Medulla oblongata (tissue), 1 donor: ENCODE results near the gene SLC37A3.
A peak's percentile ranks its signal among the peaks of the same experiment; 100 is the strongest.
"Not testable (repeated sequence)": the region's sequence is repeated elsewhere in the genome, so short reads cannot be mapped to it uniquely, and the experiment has no call there.

Experiments used
- DNase-seq: peaks from one replicate; pipeline ENCODE4 v3.0.0-alpha.2; 2015; ENCODE audit errors: extremely low spot score

The SLC37A3 gene

DNA sequence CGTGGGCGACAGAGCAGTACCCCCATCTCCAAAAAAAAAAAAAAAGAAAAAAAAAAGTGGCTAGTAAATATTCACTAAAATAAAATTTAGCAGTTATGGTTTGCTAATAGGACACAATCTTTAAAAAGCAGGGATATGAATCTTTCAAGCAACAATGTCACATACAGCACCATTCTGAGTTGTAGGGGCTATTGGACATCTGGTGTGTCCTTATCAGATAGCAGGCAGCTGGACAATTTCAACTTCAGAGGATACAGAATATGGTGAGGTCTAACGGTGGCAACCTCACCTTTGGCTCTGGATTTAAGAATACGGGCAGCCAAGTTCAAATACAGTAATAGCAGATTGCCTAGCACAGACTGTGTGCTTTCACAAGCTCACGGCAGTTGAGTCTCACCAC, 51.1 kb downstream of the SLC37A3 start:
- no peak for DNase-seq

DNA sequence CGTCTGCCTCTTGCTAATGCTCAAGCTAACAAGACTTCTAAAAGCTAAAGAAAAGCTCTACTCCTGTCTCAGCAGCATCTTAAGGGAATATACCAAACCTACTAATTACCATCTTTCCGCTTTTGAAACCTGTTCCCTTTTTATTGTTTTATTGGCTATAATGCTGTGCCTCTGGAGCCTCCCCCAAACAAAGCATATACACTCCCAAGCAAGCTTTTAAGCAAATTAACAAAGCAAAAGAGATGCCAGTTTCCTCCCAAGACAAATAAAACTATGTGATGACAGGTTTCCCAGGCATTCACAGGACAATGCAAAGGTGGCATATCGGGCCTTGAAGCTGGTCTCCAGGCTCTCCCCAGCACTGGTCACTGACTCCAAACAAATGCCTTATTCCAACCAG, 52.9 kb downstream of the SLC37A3 start:
- DNase-seq = no peak

DNA sequence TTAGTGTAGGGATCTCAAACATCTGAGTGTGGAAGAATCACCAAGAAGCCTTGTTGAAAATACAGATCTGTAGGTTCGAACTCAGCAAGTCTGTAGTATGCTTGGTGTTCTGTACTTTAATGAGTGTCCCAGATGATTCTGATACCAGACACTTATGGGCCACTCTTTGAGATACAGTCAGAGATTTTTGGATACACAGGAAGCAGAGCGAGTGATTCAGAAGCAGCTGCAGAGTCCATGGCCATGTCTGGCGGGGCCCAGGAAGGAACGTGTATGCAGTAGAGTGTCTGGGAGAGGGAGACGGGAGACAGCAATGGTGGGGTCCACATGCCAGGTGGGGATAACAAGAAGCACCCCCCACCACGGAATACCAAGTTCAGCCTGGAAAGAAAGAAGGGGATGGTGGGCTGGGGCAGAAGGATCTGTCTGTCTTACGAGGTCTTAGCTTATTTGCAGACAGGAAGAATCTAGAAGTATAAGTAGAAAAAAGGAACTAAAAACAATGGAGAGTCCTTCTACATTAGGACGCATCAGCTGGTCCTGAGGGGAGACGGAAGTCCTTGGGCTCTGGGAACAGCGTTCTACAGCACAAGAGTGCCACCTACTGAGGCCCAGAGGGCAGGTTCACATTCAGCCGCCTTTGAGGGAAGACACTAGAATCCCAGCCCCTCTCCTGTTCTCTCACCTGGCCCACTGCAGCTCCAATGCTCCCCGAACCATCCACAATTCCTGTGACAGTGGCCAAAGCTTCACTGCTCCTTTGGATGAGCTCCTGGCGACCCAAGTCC, 55.4 kb downstream of the SLC37A3 start:
- DNase-seq = peak; percentile 86

DNA sequence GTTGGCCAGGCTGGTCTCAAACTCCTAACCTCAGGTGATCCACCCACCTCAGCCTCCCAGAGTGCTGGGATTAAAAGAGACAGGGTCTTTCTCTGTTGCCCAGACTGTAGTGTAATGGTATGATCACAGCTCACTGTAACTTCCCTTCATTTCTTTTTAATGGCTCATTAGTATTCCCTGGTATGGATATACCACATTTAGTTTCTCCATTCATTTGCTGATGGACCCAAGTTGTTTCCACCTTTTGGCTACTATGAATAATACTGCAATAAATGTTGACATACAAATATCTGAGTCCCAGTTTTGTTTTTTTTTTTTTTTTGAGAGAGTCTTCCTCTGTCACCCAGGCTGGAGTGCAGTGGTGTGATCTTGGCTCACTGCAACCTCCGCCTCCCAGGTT, 59.4 kb downstream of the SLC37A3 start:
- DNase-seq = not testable (repeated sequence)

DNA sequence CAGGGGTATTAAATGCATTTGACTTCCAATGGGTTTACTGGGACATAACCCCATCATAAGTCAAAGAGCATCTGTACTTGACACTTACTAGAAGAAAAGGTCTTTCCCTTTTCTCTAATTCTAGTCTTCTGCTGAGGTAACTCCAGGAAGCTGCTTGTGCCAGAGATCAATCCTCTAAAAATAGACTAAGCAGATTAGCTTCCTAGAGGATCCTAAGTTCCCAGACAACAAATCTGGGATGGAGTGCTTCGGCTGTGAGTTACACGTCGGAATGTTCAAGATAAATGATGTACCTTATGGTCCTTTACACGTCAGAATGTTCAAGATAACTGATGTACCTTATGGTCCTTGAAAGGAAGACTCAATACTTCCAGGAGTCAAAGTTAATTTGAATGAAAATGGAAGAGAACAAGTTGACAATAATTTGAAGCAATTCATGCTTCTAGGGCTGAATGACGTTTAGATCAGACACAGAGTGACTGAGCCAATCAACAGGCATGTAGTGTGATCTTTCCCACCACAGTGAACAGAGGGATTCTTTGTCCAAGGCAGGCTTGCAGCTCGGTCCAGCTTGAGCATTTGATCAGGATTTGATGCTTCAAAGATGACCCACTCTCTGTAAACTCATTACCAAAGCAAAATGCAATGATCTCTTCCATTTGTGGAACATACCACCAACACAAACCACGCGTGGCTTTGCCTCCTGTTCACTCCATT, 63.8 kb downstream of the SLC37A3 start:
- peak; percentile 87 for DNase-seq

DNA sequence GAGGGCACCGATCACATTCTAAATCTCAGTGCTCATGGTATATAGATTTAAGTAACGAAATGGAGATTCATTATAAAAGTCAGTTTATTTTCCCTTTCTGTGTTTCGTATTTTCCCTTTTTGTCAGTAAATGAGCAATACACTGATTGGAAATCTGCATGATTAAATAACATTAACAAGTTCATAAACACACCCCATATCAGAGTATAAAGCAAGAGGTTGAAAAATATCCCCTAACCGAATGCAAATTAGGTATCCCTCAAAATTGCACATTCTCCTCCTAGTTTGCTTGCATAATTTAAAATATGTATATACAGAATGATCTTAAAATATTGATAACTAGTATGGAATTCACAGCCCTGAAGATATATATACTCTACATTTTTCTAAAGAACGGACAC, 64.6 kb downstream of the SLC37A3 start:
- DNase-seq = no peak

DNA sequence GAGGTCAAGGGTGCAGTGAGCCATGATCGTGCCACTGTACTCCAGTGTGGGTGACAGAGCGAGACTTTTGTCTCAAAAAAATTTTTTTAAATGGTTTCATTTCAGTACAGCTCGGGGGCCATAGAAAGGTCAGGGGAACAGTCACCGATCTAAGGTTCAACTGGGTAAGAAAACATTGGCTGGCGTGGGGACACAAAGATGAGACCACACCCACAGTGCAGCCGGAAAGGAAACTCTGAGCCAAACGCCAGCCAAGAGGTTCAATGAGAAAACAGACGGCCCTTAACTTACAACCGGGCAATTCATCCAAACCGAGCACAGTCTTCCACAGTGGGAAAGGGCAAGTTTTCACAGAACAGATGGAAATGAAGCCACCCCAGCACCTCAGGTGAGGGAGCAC, 65.1 kb downstream of the SLC37A3 start:
- DNase-seq = no peak

DNA sequence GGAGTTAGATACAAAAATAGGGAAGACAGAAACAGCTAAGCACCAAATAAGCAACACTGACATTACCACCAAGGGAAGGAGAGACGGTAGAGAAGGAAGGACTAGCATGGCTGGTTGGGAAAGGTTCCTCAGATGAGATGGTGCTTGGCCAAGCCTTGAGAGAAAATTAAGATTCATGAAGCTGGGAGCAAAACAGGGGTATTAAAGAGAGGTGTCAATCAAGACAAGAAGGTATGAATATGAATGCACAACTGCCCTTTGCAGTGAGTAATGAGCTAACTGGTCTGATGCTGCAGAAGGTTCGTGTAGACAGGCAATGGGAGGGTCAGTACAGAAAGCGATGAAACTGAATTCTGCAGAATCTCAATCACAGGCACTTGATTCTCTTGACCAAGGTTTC, 67.7 kb downstream of the SLC37A3 start:
- no peak for DNase-seq

DNA sequence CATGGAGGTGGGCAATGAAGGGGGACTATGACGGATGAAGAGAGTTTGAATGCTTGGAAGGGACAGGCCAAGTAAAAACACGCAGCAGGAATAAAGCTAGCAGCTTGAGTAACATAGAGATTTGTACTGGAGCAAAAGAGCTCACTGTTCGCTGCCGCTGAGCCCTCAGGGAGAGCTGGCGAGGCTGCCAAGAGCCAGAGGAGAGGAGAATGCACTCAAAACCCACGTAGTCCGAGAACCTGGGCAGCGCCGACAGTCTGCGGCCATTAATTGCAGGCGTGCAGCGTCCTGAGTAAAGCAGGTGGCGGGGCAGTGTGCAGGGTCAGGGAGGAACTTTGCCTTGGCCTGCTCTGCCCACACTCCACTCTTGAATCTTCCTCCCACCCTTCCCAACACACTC, 68.2 kb downstream of the SLC37A3 start:
- DNase-seq = peak; percentile 43

DNA sequence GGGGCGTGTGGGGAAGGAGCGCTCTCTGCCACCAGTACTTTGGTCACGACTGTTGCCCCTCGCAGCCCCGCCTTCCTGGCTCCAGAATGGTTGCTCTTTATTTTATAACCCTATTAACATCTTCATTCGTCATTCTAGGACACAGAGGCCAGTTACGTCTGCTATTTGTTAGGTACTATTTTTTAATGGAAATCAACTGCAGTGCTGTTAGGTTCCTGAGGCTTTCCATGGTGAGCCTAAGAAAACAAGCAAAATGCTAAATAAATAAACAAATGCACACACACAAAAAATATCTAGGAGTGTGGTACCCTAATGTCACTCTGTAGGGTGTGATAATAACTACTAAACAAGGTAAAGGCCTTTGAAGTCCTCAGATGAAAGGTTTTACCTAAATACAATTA, 71.1 kb downstream of the SLC37A3 start:
- DNase-seq = no peak

DNA sequence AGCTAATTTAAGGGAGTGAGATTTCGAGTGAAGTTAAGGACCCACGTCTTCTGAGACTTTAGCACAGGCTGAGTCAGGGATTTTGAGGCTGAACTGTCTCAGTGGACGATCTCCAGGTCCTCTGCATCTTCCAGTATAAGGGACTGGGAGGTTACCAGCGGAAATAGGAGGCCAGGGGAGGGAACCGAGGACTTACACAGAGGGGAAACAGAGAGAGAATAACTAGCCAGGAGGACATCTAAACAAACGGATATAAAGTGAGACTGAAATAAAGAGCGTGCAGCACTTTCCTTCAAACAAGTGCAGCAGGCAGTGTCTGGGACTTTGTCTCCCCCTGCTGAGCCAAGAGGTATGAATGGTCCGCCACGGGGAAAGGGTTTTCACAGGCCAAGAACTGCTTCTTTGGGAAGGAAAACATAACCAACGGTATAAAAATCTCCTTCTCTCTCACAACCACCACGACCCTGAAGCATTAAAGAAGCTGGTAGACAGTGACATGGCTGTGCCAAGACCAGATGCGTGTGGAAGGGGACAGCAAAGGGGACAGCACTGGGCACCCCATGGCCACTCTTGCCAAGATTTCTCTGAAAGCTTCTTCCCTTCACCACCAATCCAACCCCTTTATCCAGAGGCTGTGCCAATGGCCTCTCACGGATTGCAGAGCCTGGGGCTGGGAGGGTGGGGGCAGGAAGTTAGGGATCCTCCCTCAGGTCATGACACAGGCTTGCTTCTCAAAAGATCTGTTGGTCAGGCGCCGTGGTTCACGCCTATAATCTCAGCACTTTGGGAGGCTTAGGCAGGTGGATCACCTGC, 72.0 kb downstream of the SLC37A3 start:
- peak; percentile 90 for DNase-seq

DNA sequence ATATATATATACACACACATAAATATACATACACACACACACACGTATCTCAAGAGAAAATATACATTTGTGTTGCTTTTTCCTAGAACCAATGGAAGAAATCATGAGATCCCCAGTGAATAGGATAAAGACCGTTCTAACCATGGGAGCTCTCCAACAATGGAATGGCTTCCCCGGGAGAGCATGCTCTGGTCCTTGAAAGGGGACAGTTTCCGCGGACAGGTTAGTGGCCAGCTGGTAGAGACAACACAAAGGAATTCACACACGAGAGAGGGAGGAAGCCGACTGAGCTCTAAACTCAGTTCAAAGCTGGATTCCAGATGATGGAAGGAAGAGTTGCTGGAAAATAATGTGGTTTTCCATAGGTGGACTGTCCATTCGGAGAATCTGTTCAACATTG, 72.7 kb downstream of the SLC37A3 start:
- no peak for DNase-seq

DNA sequence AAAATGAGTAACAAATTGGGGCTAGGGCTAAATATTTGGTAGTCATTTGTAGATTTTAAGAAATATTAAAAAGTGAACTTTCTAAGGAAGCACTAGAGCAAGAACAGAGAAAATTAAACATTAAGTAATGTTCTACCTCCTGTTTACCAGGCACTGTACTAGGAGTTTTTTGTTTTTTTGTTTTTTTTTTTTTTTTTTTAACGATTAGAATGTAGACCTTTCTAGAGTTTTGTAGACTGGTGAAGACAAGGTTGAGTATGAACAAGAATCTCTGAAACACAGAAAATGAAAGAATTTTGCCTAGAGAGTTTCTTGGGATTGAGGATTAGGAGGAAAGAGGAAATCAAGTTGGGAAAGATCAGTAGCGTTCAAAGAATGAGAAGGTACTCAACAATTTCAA, 73.6 kb downstream of the SLC37A3 start:
- DNase-seq = no peak

DNA sequence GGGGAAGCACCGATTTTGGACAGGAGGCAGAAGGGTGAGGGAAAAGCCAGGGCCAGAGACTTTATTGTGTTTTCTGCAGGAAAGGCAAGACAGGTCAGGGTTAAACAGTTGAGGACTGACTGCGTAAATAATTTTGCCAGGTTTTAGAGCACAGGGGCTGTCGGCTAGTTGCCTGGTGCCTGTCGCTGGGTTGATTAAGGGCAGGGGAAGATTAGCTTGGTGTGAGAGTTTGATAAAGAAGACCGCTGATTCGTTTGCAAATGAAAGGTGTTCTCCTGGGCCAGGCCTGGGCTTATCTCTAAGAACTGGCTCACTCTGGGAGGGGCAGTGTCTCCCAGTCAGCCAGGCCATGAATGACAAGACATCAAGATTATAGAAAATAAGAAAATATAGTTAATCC, 75.6 kb downstream of the SLC37A3 start:
- no peak for DNase-seq

DNA sequence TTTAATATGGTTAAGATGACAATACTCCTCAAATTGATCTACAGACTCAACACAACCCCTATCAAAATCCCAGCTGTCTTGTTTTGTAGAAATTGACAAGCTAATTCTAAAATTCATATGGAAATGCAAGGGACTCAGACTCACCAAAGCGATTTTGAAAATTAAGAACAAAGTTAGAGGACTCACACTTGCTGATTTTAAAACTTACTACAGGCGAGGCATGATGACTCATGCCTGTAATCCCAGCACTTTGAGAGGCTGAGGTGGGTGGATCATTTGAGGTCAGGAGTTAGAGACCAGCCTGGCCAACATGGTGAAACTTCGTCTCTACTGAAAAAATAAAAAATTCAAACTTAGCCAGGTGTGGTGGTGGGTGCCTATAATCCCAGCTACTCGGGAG, 78.3 kb downstream of the SLC37A3 start:
- not testable (repeated sequence) for DNase-seq

DNA sequence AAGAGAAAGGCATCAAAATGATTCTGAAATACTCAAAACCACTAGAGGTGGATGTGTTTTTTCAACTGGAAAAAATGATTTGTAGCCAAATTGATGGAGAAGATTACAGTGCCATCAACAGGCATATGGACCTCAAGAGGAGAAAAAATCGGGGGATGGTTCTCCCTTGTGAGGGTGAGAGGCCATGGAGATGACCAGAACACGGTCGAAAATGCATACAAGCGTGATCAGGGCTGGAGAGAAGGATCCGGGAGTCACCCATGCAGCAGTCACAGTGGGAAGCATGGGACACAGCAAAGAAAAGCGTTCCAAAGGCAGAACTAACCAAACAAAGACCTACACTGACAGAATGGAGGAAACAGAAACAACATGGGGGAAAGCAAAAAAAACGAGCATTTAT, 80.3 kb downstream of the SLC37A3 start:
- DNase-seq = no peak

DNA sequence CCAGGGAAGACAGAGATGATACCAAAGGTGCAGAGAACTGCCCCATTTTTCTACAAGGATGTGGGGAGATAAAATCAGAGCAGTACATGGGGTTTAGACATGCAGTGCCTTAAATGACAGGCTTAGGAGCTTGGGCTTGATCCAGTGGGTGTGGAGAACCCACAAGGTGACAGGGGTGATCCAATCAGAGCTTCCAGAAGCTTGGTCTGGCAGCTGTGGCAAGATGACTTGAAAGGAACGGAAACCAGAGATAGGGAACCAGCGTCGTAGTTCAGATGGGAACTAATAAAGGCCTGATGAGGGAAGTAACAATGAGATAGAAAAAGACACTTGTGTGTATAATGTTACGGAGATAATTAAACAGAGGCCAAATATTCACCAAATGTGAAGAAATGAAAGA, 80.7 kb downstream of the SLC37A3 start:
- peak; percentile 51 for DNase-seq

DNA sequence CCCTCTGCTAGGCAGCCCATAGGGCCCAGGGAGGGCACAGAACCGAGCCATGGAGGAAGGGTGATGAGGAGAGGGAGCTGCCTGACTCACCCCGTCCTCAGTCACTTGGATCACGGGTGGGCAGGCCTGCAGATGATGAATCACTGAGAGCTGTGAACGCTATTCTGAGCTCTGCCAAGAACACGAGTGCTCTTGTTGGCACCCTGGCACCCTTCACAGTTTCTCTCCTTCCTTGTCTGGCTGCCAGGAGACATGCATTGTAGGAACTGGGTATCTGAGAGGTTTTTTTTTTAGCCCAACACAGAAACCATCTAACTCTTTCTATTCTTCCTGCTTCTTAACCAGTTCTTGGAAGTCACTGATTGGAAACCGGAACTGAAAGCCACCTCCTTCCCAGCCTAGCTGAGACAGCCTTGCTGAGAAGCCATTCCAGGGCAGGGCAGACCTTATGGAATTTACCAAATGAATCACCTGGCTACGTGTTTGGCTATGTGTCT, 82.1 kb downstream of the SLC37A3 start:
- DNase-seq = peak; percentile 92

DNA sequence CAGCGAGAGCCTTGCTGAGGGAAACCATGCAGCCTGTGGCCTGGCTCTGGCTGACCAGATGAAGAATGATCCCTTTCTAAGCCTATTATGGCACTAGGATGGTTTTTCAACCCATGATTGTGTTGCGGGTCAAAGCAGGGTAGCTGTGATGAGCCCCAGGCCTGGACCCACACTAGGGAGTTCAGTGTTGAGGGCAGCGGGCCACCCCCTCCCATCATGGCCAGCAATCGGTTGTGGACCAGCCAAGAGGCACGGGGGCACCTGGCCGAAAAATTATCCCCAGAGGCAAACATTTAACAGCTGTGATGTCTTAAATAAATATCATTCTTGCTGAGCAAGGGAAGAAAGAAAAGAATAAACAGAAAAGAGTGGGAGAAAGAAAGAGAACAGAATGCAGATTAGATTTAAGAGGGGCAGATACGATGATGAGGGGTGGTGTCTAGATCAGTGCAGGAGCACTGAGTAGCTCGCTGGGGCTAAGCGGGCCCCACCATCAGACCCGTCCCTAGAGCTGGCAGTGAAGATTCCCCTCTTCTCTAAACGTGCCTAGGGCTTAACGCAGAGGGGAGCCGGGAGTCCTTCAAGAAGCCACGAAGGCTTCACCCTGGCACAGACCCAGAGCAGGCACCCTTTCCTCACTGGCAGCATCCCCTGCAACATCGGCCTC, 82.7 kb downstream of the SLC37A3 start:
- no peak for DNase-seq

DNA sequence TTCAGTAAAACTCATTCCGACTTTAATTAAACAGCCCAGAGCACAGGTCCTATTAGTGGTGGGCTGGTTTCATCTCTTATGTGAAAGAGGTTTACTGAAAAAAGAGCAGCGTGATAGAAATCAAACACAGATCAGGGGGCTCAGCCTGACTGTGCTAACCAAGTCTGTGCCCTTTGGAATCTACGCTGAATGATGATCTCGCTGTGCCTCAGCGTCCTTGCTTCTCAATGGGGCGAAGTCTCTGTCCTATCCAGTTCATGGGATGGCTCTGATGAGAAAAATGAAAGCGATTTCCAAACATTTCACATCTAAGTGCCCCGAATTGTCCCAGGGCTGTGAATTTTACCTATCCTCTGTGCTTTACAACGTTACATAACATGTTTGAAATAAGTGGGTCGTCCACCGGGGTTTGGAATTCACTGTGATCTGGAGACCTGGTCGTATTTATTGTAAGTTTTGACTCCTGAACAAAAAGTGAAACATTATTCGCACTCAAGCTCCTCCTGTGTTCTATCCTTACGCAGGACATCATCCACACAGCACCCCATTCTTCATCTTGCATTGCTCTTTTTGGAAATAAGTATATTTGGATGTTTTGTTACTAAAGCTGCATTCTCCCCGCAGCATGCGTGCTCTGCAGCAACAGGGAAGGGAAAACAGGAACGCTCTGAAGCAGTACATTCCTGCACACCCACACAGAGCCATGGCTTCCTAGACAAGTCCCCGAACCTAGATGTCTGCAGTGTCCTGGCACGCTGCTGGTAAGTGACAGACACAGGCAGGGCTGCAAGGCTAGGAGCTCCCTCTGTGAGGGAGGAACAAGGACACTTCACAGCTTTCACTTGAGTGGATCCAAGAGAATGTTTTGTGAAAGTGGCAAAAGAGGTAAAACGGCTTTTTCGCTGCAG, 83.5 kb downstream of the SLC37A3 start:
- peak; percentile 26 for DNase-seq
